Testis (tissue), 2 donors: ENCODE data around the gene NXPH2.

ENCODE experiments used
- CTCF ChIP-seq, 3 experiments: fragments of 450-650 bp in 2 of 3; fragments of 200-600 bp in 1 of 3; sonication (generic) in 1 of 3; IDR thresholded peaks; one replicate each; pipeline ENCODE4 v1.5.1; 2016 to 2019; ENCODE audit warnings: antibody characterized with exemption in 3 of 3, mild to moderate bottlenecking in 2 of 3, moderate library complexity in 1 of 3
- POLR2A ChIP-seq: fragments of 450-650 bp; IDR thresholded peaks from one replicate; pipeline ENCODE4 v1.6.1; 2017; ENCODE audit warnings: antibody characterized with exemption, mild to moderate bottlenecking, moderate library complexity

DNA sequence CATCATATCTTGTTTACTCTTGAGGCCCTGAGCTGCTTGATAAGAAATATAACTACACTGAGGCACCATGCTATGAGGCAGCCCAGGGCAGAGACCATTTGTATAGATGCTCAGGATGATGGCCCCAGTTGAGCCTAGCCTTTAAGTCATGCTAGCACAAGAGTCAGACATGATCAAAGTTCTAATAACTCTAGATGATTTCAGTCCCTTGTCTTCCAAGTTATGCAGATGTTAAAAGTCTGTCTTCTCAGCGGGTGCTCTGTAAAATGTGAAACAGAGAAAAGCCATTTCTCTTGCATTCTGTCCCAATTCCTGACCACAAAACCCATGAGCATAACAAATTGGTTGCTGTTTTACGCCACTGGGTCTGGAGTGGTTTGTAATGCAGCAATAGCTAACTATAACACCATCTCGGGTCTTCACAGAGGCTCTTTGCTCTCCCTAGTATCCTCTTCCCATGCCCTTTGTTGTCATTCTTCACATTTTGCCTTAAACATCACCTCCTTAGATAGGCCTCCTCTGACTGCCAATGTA, 49.6 kb downstream of the NXPH2 start:
- TF ChIP-seq CTCF (IDR thresholded peaks at IDR 0.05) (no peak), POLR2A (no peak)
